Measurements from ENCODE around the gene IL34. TPM values are rescaled to one million over a fixed set of nuclear protein-coding genes. Genes with fewer than 3 reads are reported as not detected.

Gene IL34
- polyA plus RNA-seq, 2 of the 4 experiments (the other 2 are of a cell fraction) = 0.25 to 0.40 TPM

GRCh38 chr16:70611785-70612303 is 34.5 kb upstream of the IL34 start:
- Histone ChIP-seq H3K4me3 (no peak overlapping the region), H3K4me1 (no peaks in the 10 kb centered on the region), H3K4me2 (no peak overlapping the region), H3K9me3 (no peaks in the 10 kb centered on the region), H3K27ac (no peak overlapping the region)
- 59% methylated on average over 4 of the region's 4 CpGs for WGBS (ENCODE audit: missing lambda C conversion rate)
- no peak for ATAC-seq
- FAIRE-seq = no peak
- ChIA-PET POLR2A (no interaction called here), CTCF (interaction anchor here (1.1 to 1.4 kb wide), 2 partner anchors 15 to 21 kb away, joined by 3 read pairs; no protein-coding TSS in a partner anchor)
- DNase-seq (ENCODE audit: low read depth in 1 of 2, low spot score in 1 of 2) = no peak
- TF ChIP-seq REST (IDR thresholded peaks at IDR 0.05) (no peak), RCOR1 (IDR thresholded peaks at IDR 0.05; ENCODE audit: low read depth, low read length) (no peak), MAZ (IDR thresholded peaks at IDR 0.05; ENCODE audit: borderline replicate concordance, low read depth, low read length) (no peak), SREBF2 (IDR thresholded peaks at IDR 0.05) (no peak), RFX5 (IDR thresholded peaks at IDR 0.05) (no peak)
- TF ChIP-seq, protein P1, sequence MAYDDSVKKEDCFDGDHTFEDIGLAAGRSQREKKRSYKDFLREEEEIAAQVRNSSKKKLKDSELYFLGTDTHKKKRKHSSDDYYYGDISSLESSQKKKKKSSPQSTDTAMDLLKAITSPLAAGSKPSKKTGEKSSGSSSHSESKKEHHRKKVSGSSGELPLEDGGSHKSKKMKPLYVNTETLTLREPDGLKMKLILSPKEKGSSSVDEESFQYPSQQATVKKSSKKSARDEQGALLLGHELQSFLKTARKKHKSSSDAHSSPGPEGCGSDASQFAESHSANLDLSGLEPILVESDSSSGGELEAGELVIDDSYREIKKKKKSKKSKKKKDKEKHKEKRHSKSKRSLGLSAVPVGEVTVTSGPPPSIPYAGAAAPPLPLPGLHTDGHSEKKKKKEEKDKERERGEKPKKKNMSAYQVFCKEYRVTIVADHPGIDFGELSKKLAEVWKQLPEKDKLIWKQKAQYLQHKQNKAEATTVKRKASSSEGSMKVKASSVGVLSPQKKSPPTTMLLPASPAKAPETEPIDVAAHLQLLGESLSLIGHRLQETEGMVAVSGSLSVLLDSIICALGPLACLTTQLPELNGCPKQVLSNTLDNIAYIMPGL (CRISPR knock-in tag; IDR thresholded peaks at IDR 0.05; ENCODE audit: borderline replicate concordance) = no peak
- TF ChIP-seq, protein P2, sequence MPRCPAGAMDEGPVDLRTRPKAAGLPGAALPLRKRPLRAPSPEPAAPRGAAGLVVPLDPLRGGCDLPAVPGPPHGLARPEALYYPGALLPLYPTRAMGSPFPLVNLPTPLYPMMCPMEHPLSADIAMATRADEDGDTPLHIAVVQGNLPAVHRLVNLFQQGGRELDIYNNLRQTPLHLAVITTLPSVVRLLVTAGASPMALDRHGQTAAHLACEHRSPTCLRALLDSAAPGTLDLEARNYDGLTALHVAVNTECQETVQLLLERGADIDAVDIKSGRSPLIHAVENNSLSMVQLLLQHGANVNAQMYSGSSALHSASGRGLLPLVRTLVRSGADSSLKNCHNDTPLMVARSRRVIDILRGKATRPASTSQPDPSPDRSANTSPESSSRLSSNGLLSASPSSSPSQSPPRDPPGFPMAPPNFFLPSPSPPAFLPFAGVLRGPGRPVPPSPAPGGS (IDR thresholded peaks at IDR 0.05) = no peak

DNA sequence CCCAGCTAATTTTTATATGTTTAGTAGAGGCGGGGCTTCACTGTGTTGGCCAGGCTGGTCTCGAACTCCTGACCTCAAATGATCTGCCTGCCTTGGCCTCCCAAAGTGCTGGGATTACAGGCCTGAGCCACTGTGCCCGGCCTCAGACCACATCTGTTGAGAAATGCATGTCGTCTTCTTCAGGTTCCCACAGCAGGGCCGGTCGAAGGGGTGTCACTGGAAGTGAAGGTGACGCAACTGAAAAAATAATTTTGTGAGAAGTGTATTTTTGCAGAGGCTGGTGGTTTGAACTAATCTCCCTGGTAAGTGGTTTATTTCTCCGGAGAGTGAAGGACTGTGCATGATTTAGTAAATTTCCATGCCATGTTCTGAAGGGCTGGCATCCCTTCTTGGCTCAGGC is 33.4 kb upstream of the IL34 start:
- Histone ChIP-seq H3K4me2 (no peak overlapping the region), H3K4me3 (no peak overlapping the region), H3K27ac (no peak overlapping the region), H3K9me3 (no peaks in the 10 kb centered on the region), H3K4me1 (no peaks in the 10 kb centered on the region)
- DNase-seq (ENCODE audit: low read depth in 1 of 2, low spot score in 1 of 2) (no peak), ATAC-seq (no peak), FAIRE-seq (no peak)
- TF ChIP-seq POLR2AphosphoS2 (conservative IDR thresholded peaks at IDR 0.05; ENCODE audit: low read length) (no peak), EHMT2 (IDR thresholded peaks at IDR 0.05; ENCODE audit: low read depth) (no peak), CBX2 (IDR thresholded peaks at IDR 0.05; ENCODE audit: borderline replicate concordance, low read depth) (no peak), USF2 (IDR thresholded peaks at IDR 0.05) (no peak), RAD21 (conservative IDR thresholded peaks at IDR 0.05 in 1 of 2, IDR thresholded peaks at IDR 0.05 in 1 of 2) (no peak), PHF8 (IDR thresholded peaks at IDR 0.05; ENCODE audit: borderline replicate concordance, low read depth) (no peak), ZC3H11A (IDR thresholded peaks at IDR 0.05) (no peak), CHD4 (IDR thresholded peaks at IDR 0.05; ENCODE audit: borderline replicate concordance) (no peak), HOXB13 (CRISPR knock-in tag; IDR thresholded peaks at IDR 0.05; ENCODE audit: low read depth) (no peak), HOXA7 (CRISPR knock-in tag; IDR thresholded peaks at IDR 0.05) (no peak), HEYL (CRISPR knock-in tag; IDR thresholded peaks at IDR 0.05) (no peak), RFX5 (IDR thresholded peaks at IDR 0.05) (no peak), FOSB (CRISPR knock-in tag; IDR thresholded peaks at IDR 0.05) (no peak), JUN (IDR thresholded peaks at IDR 0.05) (no peak), MAZ (IDR thresholded peaks at IDR 0.05; ENCODE audit: borderline replicate concordance, low read depth, low read length) (no peak), JUNB (IDR thresholded peaks at IDR 0.05) (no peak), MYC (IDR thresholded peaks at IDR 0.05; ENCODE audit: borderline replicate concordance, low read length) (no peak), ZNF302 (CRISPR knock-in tag; IDR thresholded peaks at IDR 0.05) (no peak)
- TF ChIP-seq, protein P3, sequence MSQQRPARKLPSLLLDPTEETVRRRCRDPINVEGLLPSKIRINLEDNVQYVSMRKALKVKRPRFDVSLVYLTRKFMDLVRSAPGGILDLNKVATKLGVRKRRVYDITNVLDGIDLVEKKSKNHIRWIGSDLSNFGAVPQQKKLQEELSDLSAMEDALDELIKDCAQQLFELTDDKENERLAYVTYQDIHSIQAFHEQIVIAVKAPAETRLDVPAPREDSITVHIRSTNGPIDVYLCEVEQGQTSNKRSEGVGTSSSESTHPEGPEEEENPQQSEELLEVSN (IDR thresholded peaks at IDR 0.05; ENCODE audit: borderline replicate concordance, low read depth) = no peak
- ChIA-PET POLR2A (no interaction called here), CTCF (interaction anchor here (0.6 to 3.0 kb wide), 3 partner anchors 11 to 108 kb away, joined by 5 to 11 read pairs (median 7); no protein-coding TSS in a partner anchor)
- WGBS (ENCODE audit: missing lambda C conversion rate) = 88% methylated on average over 8 of the region's 8 CpGs
